ENCODE measurements around the gene ASPA. TPM values are rescaled to one million over a fixed set of nuclear protein-coding genes. Genes with fewer than 3 reads are reported as not detected.

Gene ASPA
- total RNA-seq, 4 donors from 2014 or later, result 0.50 to 2.1 (median 0.78) TPM

DNA sequence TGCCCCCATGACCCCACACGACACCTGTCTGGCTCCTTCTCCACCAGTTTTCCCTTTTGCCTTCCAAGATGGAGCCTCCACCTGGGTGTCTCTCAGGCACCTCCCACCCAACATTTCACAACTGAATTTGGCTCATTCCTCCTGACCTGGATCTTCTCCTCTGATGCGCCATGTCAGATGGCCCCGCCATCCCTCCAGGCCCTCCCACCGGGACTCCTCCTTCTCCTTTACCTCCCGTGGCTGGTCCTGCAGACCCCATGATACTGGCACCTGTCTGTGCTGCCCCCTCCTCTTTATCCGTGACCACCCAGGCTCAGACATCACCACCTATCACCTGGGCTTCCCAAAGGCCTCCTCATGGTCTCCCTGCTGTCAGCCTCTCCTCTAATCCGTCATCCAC, 77.1 kb downstream of the ASPA start:
- no peaks in the 10 kb centered on the region for H3K36me3 ChIP-seq
- no peak overlapping the region for H3K4me3 ChIP-seq (replicated peaks in 1 of 3)
- no peaks in the 10 kb centered on the region for H3K4me1 ChIP-seq
- no peaks in the 10 kb centered on the region for H3K9me3 ChIP-seq
- TF ChIP-seq, protein P1, sequence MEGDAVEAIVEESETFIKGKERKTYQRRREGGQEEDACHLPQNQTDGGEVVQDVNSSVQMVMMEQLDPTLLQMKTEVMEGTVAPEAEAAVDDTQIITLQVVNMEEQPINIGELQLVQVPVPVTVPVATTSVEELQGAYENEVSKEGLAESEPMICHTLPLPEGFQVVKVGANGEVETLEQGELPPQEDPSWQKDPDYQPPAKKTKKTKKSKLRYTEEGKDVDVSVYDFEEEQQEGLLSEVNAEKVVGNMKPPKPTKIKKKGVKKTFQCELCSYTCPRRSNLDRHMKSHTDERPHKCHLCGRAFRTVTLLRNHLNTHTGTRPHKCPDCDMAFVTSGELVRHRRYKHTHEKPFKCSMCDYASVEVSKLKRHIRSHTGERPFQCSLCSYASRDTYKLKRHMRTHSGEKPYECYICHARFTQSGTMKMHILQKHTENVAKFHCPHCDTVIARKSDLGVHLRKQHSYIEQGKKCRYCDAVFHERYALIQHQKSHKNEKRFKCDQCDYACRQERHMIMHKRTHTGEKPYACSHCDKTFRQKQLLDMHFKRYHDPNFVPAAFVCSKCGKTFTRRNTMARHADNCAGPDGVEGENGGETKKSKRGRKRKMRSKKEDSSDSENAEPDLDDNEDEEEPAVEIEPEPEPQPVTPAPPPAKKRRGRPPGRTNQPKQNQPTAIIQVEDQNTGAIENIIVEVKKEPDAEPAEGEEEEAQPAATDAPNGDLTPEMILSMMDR (IDR thresholded peaks at IDR 0.05), result no peak
- no peak for TF ChIP-seq POLR2A (IDR thresholded peaks at IDR 0.05)
- H3K27me3 ChIP-seq, result no peaks in the 10 kb centered on the region
- 87 to 92% methylated on average over 7 of the region's 7 CpGs for WGBS, 2 donors
- DNase-seq, result no peak
- intact Hi-C loops (cut with DNase I), result no loop called here
- H3K27ac ChIP-seq, result no peak overlapping the region

Other genes with a start within 250 kb of the ASPA start
- not detected for gene OR3A1, start 177.6 kb upstream of the ASPA start, total RNA-seq
- gene OR3A2, start 89.7 kb upstream of the ASPA start, total RNA-seq, result not detected
- gene OR1E1, start 77.6 kb upstream of the ASPA start, total RNA-seq, result not detected
- gene OR3A3, start 64.6 kb upstream of the ASPA start, total RNA-seq, result not detected
- not detected for gene OR1E2, start 42.2 kb upstream of the ASPA start, total RNA-seq
- under 1 TPM in 2 of 4 donors, not detected in 2; 0.40 to 0.67 TPM for gene SPATA22, start 4.2 kb upstream of the ASPA start, total RNA-seq
- gene TRPV3, start 81.8 kb downstream of the ASPA start, total RNA-seq, result 1 to 10 TPM in 3 of 4 donors, under 1 TPM in 1; 0.11 to 1.2 (median 1.0) TPM
- gene TRPV1, start 133.4 kb downstream of the ASPA start, total RNA-seq, result 1 to 10 TPM; 2.9 to 5.3 (median 4.0) TPM
- 10 to 100 TPM; 16.1 to 18.4 (median 17.6) TPM for gene SHPK, start 160.3 kb downstream of the ASPA start, total RNA-seq
- gene CTNS, start 160.8 kb downstream of the ASPA start, total RNA-seq, result 10 to 100 TPM; 21.4 to 36.6 (median 28.6) TPM
- 100 to 1,000 TPM in 2 of 4 donors, 10 to 100 TPM in 2; 62.9 to 151 (median 120) TPM for gene TAX1BP3, start 192.6 kb downstream of the ASPA start, total RNA-seq
- 10 to 100 TPM in 2 of 4 donors, 1 to 10 TPM in 2; 4.1 to 17.3 (median 11.5) TPM for gene EMC6, start 192.8 kb downstream of the ASPA start, total RNA-seq
- gene P2RX5, start 220.2 kb downstream of the ASPA start, total RNA-seq, result under 1 TPM in 1 of 4 donors, not detected in 3; 0.54 TPM
- under 1 TPM in 2 of 4 donors, not detected in 2; 0.13 to 0.21 TPM for gene HASPIN, start 247.9 kb downstream of the ASPA start, total RNA-seq